H1 (cell line): Measurements from ENCODE around the gene RAPGEF6. TPM values are rescaled to one million over a fixed set of nuclear protein-coding genes. Genes with fewer than 3 reads are reported as not detected.

Experiments used
- CTCF ChIA-PET: fragments of 300-600 bp; sonication (Branson Sonifier 250); formaldehyde crosslinking; loops from one replicate; lab custom pipeline; 2021; ENCODE audit not compliant: partially characterized antibody; lab: Charles Lee
- POLR2A ChIA-PET: fragments of 300-600 bp; sonication (Branson Sonifier 250); formaldehyde crosslinking; loops from one replicate; lab custom pipeline; 2021; ENCODE audit warnings: inconsistent platforms; ENCODE audit not compliant: partially characterized antibody; lab: Charles Lee
- DNase-seq, 2 experiments: peaks; one replicate each; pipeline versions ENCODE4 v3.0.0 to v3.0.0-alpha.2; 2010 to 2022; ENCODE audit warnings: low spot score in 2 of 2, low read depth in 1 of 2, mixed read lengths in 1 of 2
- FAIRE-seq: peaks from 2 replicates; lab custom pipeline; 2011; peaks lifted over from hg19 to GRCh38; lab: Jason Lieb, UNC
- H2AFZ ChIP-seq: 2 replicates; pipeline ENCODE4 v1.8.1; 2012; ENCODE audit warnings: low read length, inconsistent platforms
- H2AK5ac ChIP-seq: 2 replicates; pipeline ENCODE4 v1.6.1; 2013; ENCODE audit warnings: low read depth, low read length
- H2BK120ac ChIP-seq: replicated peaks from 2 replicates; pipeline ENCODE3; 2013; ENCODE audit warnings: low read depth, low read length, inconsistent platforms
- H2BK12ac ChIP-seq: 2 replicates; pipeline ENCODE4 v1.6.1; 2013; ENCODE audit warnings: low read depth, low read length
- H2BK15ac ChIP-seq: 2 replicates; pipeline ENCODE4 v1.6.1; 2013; ENCODE audit warnings: low read length
- H2BK20ac ChIP-seq: 2 replicates; pipeline ENCODE4 v1.6.1; 2013; ENCODE audit warnings: low read length
- H2BK5ac ChIP-seq: 2 replicates; pipeline ENCODE4 v1.6.1; 2013; ENCODE audit warnings: low read depth, low read length
- H3K14ac ChIP-seq: 2 replicates; pipeline ENCODE4 v1.6.1; 2013; ENCODE audit warnings: inconsistent platforms; ENCODE audit not compliant: insufficient read length
- H3K18ac ChIP-seq: 2 replicates; pipeline ENCODE4 v1.6.1; 2013; ENCODE audit warnings: low read length; ENCODE audit errors: extremely low read depth
- H3K23ac ChIP-seq: 2 replicates; pipeline ENCODE4 v1.6.1; 2013; ENCODE audit warnings: inconsistent platforms; ENCODE audit not compliant: insufficient read length
- H3K23me2 ChIP-seq: 2 replicates; pipeline ENCODE4 v1.6.1; 2013; ENCODE audit warnings: low read depth, low read length
- H3K27ac ChIP-seq: 2 replicates; pipeline ENCODE4 v1.6.1; 2011; ENCODE audit warnings: low read depth, low read length, inconsistent platforms
- H3K27me3 ChIP-seq, 4 experiments: replicated peaks in 1 of 4; 1 replicate in 1 of 4; 2 replicates in 3 of 4; pipeline versions ENCODE4 v1.6.1 to v1.8.1; 2011 to 2013; ENCODE audit warnings: low read length in 3 of 4, mild to moderate bottlenecking in 3 of 4, inconsistent platforms in 2 of 4, mixed read lengths in 2 of 4, moderate library complexity in 1 of 4; ENCODE audit not compliant: control insufficient read depth in 3 of 4, insufficient read depth in 3 of 4; ENCODE audit errors: extremely low read depth in 1 of 4
- H3K36me3 ChIP-seq, 4 experiments: 2 replicates each; pipeline versions ENCODE4 v1.6.1 to v1.8.1; 2011 to 2013; ENCODE audit warnings: mild to moderate bottlenecking in 4 of 4, low read length in 3 of 4, moderate library complexity in 2 of 4, control low read depth in 1 of 4, inconsistent platforms in 1 of 4; ENCODE audit not compliant: insufficient read depth in 4 of 4, control insufficient read depth in 2 of 4
- H3K4ac ChIP-seq: replicated peaks from 2 replicates; pipeline ENCODE3; 2013; ENCODE audit warnings: low read length, low read depth, mixed read lengths, inconsistent platforms; ENCODE audit not compliant: insufficient read length
- H3K4me1 ChIP-seq, 4 experiments: replicated peaks in 1 of 4; 1 replicate in 1 of 4; 2 replicates in 3 of 4; pipeline versions ENCODE4 v1.6.1 to v1.8.1; 2011 to 2013; ENCODE audit warnings: low read length in 3 of 4, inconsistent platforms in 2 of 4, mixed read lengths in 1 of 4; ENCODE audit not compliant: insufficient read depth in 4 of 4, control insufficient read depth in 3 of 4
- H3K4me2 ChIP-seq, 2 experiments: 2 replicates each; pipeline versions ENCODE4 v1.6.1 to v1.8.1; 2011 to 2013; ENCODE audit warnings: low read depth in 2 of 2, low read length in 2 of 2, control low read depth in 1 of 2, inconsistent platforms in 1 of 2, mild to moderate bottlenecking in 1 of 2; ENCODE audit not compliant: insufficient read depth in 1 of 2
- H3K4me3 ChIP-seq, 4 experiments: fragments of 200-600, 300-600 bp in 1 of 4; sonication (generic), shearing (Covaris generic), sonication (Bioruptor Twin) in 1 of 4; 2 replicates each; pipeline versions ENCODE4 v1.5.1 to v1.8.1; 2011 to 2016; ENCODE audit warnings: low read length in 4 of 4, low read depth in 3 of 4, control low read depth in 2 of 4, inconsistent platforms in 2 of 4, mild to moderate bottlenecking in 2 of 4, mixed read lengths in 1 of 4, moderate library complexity in 1 of 4; ENCODE audit not compliant: insufficient read depth in 2 of 4; ENCODE audit errors: extremely low read depth in 1 of 4
- H3K56ac ChIP-seq: replicated peaks from 2 replicates; pipeline ENCODE3; 2013; ENCODE audit warnings: low read depth, mild to moderate bottlenecking, mixed read lengths, low read length, inconsistent platforms; ENCODE audit not compliant: insufficient read length
- H3K79me1 ChIP-seq: 2 replicates; pipeline ENCODE4 v1.6.1; 2013; ENCODE audit warnings: low read depth, low read length, control low read depth
- H3K79me2 ChIP-seq, 2 experiments: 2 replicates each; pipeline versions ENCODE4 v1.6.1 to v1.8.1; 2012 to 2013; ENCODE audit warnings: low read length in 2 of 2, mild to moderate bottlenecking in 2 of 2, inconsistent platforms in 1 of 2; ENCODE audit not compliant: insufficient read depth in 2 of 2, control insufficient read depth in 1 of 2
- H3K9ac ChIP-seq, 4 experiments: replicated peaks in 1 of 4; 1 replicate in 1 of 4; 2 replicates in 3 of 4; pipeline versions ENCODE4 v1.6.1 to v1.8.1; 2011 to 2013; ENCODE audit warnings: low read depth in 3 of 4, low read length in 3 of 4, control low read depth in 2 of 4, mild to moderate bottlenecking in 2 of 4, moderate library complexity in 2 of 4, inconsistent platforms in 1 of 4; ENCODE audit errors: extremely low read depth in 1 of 4
- H3K9me3 ChIP-seq, 2 experiments: 2 replicates each; pipeline versions ENCODE4 v1.6.1 to v1.8.1; 2012 to 2013; ENCODE audit warnings: mild to moderate bottlenecking in 2 of 2, moderate library complexity in 2 of 2, control low read depth in 1 of 2, inconsistent platforms in 1 of 2, low read depth in 1 of 2, low read length in 1 of 2, mixed read lengths in 1 of 2; ENCODE audit not compliant: insufficient read depth in 2 of 2
- H4K20me1 ChIP-seq, 2 experiments: replicated peaks in 1 of 2; 2 replicates each; pipeline versions ENCODE3 to v1.8.1; 2011 to 2013; ENCODE audit warnings: inconsistent platforms in 2 of 2, low read length in 2 of 2, mild to moderate bottlenecking in 1 of 2; ENCODE audit not compliant: insufficient read depth in 2 of 2, control insufficient read depth in 1 of 2
- H4K5ac ChIP-seq: 2 replicates; pipeline ENCODE4 v1.6.1; 2013; ENCODE audit warnings: low read length, low read depth, mixed read lengths, inconsistent platforms; ENCODE audit not compliant: insufficient read length
- H4K8ac ChIP-seq: 2 replicates; pipeline ENCODE4 v1.8.0; 2013; ENCODE audit warnings: mild to moderate bottlenecking, moderate library complexity, low read length, inconsistent platforms; ENCODE audit not compliant: insufficient read depth; ENCODE audit errors: extremely low read depth
- H4K91ac ChIP-seq: replicated peaks from 2 replicates; pipeline ENCODE3; 2013; ENCODE audit warnings: low read length, mixed read lengths, inconsistent platforms; ENCODE audit not compliant: insufficient read length
- GTF2F1 ChIP-seq: IDR thresholded peaks from 2 replicates; pipeline ENCODE4 v1.6.1; 2012; ENCODE audit warnings: low read depth, low read length, improper control_type of control experiment, borderline replicate concordance
- JUN ChIP-seq: IDR thresholded peaks from 2 replicates; pipeline ENCODE4 v1.6.1; 2011; ENCODE audit warnings: low read depth, mild to moderate bottlenecking, improper control_type of control experiment, low read length
- NANOG ChIP-seq: IDR thresholded peaks from 2 replicates; pipeline ENCODE4 v1.6.1; 2011; ENCODE audit warnings: low read length, low read depth, mild to moderate bottlenecking, inconsistent platforms; ENCODE audit not compliant: insufficient read depth, poor library complexity, severe bottlenecking
- RBBP5 ChIP-seq: IDR thresholded peaks from 2 replicates; pipeline ENCODE4 v1.7.1; 2012; ENCODE audit warnings: low read depth, mild to moderate bottlenecking, inconsistent platforms, low read length, moderate library complexity, borderline replicate concordance
- SP4 ChIP-seq: IDR thresholded peaks from 2 replicates; pipeline ENCODE4 v1.6.1; 2012; ENCODE audit warnings: low read length, inconsistent platforms
- TAF7 ChIP-seq: optimal IDR thresholded peaks from 2 replicates; pipeline ENCODE3; 2011; ENCODE audit warnings: low read depth, mild to moderate bottlenecking, inconsistent platforms, low read length, moderate library complexity, borderline replicate concordance
- WGBS, 2 experiments: shearing (Covaris generic) in 1 of 2; methylation state at CpG; one replicate each; pipeline versions ENCODE4 v1.1.6 to v1.1.7; 2013 to 2015; ENCODE audit warnings: low lambda C conversion rate in 2 of 2, mixed read lengths in 2 of 2, inconsistent platforms in 1 of 2, low coverage in 1 of 2, missing lambda C conversion rate in 1 of 2; ENCODE audit not compliant: insufficient replicate concordance in 2 of 2, insufficient coverage in 1 of 2, insufficient read length in 1 of 2; ENCODE audit errors: extremely low coverage in 1 of 2, missing lambda C conversion rate in 1 of 2; 5-methylcytosine and 5-hydroxymethylcytosine counted together
- polyA plus RNA-seq, 7 experiments: library from polyadenylated mRNA; depleted of rRNA in 3 of 7; stranded (reverse) in 5 of 7; unstranded in 2 of 7; fragments of >200 nt in 5 of 7; fragments of 200-250 nt in 2 of 7; gene quantifications; 1 replicate in 5 of 7; 2 replicates in 1 of 7; 4 replicates in 1 of 7; pipeline versions ENCODE4 v1.2.1 to v1.2.3, GENCODE V29; 2011 to 2013; ENCODE audit warnings: missing spikeins in 2 of 7, mixed read lengths in 2 of 7
- total RNA-seq: library from RNA; stranded (reverse); fragmentation: NEBNext Ultra II Directional; extraction: Animal tissue kit (Norgen Biotek cat#: 25700); gene quantifications from 2 replicates; pipeline ENCODE4 v1.2.1, GENCODE V29; 2021
- TF ChIP-seq, protein P1 (sequence below): IDR thresholded peaks from 2 replicates; pipeline ENCODE4 v1.6.1; 2012; ENCODE audit warnings: inconsistent platforms

RAPGEF6 gene
- total and polyA plus RNA-seq, 2 of the 8 experiments (the other 6 are each of a cell fraction or from before 2014, with no cell fraction given), result 4.8 to 20.0 TPM

DNA sequence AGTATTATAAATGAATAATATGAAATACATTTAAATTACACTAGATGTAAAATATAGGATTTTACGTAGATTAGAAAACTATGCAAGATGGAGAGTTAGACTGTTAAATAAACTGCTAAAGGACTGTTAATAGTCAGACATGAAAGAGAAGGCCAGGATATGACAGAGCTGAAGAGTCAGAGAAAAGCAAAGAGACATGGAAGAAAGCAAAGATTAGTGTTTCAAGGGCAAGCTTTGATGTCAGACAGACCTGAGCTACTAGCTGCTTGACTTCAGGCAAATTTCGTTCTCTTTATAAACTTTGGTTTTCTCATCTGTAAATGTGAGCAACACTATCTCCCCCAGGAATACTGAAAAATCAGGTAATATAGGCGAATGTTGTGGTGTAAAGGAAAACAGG is 161.3 kb downstream of the RAPGEF6 start:
- Histone ChIP-seq H3K79me2 (no peaks in the 10 kb centered on the region), H3K23me2 (no peaks in the 10 kb centered on the region), H3K9ac (no peak overlapping the region), H4K20me1 (no peaks in the 10 kb centered on the region), H3K79me1 (no peaks in the 10 kb centered on the region), H3K9me3 (no peaks in the 10 kb centered on the region), H3K4ac (no peak overlapping the region), H3K27ac (no peak overlapping the region), H2BK20ac (no peak overlapping the region), H2AFZ (no peak overlapping the region), H3K4me3 (no peak overlapping the region), H2BK12ac (no peak overlapping the region), H2AK5ac (no peak overlapping the region), H3K14ac (no peak overlapping the region), H3K4me1 (no peaks in the 10 kb centered on the region), H3K56ac (no peak overlapping the region), H2BK5ac (no peak overlapping the region), H3K23ac (no peak overlapping the region), H2BK15ac (no peak overlapping the region), H4K91ac (no peak overlapping the region), H3K18ac (no peak overlapping the region), H4K8ac (no peak overlapping the region), H4K5ac (no peak overlapping the region), H3K27me3 (no peaks in the 10 kb centered on the region), H3K36me3 (peaks cover 0 to 15% (median 0%) of the 10 kb centered on the region in 4 experiments; a peak in 1 of 8 replicates), H2BK120ac (no peak overlapping the region), H3K4me2 (no peak overlapping the region)
- POLR2A ChIA-PET, result no interaction called here
- no peak for FAIRE-seq
- CTCF ChIA-PET, result no interaction called here
- TF ChIP-seq GTF2F1 (no peak), RBBP5 (no peak), SP4 (no peak), NANOG (no peak), JUN (no peak), TAF7 (no peak)
- TF ChIP-seq, protein P1, sequence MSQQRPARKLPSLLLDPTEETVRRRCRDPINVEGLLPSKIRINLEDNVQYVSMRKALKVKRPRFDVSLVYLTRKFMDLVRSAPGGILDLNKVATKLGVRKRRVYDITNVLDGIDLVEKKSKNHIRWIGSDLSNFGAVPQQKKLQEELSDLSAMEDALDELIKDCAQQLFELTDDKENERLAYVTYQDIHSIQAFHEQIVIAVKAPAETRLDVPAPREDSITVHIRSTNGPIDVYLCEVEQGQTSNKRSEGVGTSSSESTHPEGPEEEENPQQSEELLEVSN, result no peak
- 90% methylated on average over 3 of the region's 3 CpGs; no CpG with 5 or more reads in 1 of the 2 experiments for WGBS, 2 experiments
- no peak for DNase-seq
